HCT116 (cell line): Measurements from ENCODE around the gene CPZ.

Source experiments
- EZH2phosphoT487 ChIP-seq: fragments of 200-600 bp; IDR thresholded peaks from 2 replicates; pipeline ENCODE4 v1.6.1; 2018; ENCODE audit warnings: antibody characterized with exemption, borderline replicate concordance
- POLR2AphosphoS5 ChIP-seq: IDR thresholded peaks from 2 replicates; pipeline ENCODE4 v1.6.1; 2011; ENCODE audit warnings: mild to moderate bottlenecking, low read depth, low read length, moderate library complexity
- TF ChIP-seq, protein P1 (sequence below), 3 experiments: fragments of 200-600 bp in 1 of 3; sonication (generic) in 1 of 3; IDR thresholded peaks in 2 of 3; conservative IDR thresholded peaks in 1 of 3; 2 replicates each; pipeline ENCODE4 v1.5.1; 2012 to 2017; ENCODE audit warnings: low read depth in 2 of 3, low read length in 2 of 3, antibody characterized with exemption in 1 of 3, borderline replicate concordance in 1 of 3, control low read depth in 1 of 3, mild to moderate bottlenecking in 1 of 3, mixed read lengths in 1 of 3, mixed run types in 1 of 3, moderate library complexity in 1 of 3; ENCODE audit not compliant: insufficient read depth in 1 of 3
- TF ChIP-seq, protein P2 (sequence below): IDR thresholded peaks from 2 replicates; pipeline ENCODE4 v1.6.1; 2012; ENCODE audit warnings: low read depth

DNA sequence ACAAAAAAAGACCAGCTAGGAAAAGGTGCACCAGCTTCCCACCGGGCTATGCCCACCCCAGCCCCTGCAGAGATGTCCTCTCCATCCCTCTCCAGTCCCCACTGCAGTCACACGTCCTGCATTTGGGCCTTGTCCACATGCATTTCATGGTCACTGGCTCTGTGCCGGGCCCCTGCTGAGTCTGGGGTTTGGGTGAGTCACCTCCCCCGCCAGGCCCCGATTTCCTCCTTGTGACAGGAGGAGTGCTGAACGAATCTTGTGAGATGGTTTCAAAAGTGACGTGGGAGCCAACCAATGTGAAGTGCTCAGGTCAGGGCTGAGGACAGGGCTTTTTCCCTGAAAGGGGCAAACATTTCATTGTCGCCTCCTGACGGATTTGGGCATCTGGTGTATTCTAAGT, 7.1 kb downstream of the CPZ start:
- TF ChIP-seq, protein P1, sequence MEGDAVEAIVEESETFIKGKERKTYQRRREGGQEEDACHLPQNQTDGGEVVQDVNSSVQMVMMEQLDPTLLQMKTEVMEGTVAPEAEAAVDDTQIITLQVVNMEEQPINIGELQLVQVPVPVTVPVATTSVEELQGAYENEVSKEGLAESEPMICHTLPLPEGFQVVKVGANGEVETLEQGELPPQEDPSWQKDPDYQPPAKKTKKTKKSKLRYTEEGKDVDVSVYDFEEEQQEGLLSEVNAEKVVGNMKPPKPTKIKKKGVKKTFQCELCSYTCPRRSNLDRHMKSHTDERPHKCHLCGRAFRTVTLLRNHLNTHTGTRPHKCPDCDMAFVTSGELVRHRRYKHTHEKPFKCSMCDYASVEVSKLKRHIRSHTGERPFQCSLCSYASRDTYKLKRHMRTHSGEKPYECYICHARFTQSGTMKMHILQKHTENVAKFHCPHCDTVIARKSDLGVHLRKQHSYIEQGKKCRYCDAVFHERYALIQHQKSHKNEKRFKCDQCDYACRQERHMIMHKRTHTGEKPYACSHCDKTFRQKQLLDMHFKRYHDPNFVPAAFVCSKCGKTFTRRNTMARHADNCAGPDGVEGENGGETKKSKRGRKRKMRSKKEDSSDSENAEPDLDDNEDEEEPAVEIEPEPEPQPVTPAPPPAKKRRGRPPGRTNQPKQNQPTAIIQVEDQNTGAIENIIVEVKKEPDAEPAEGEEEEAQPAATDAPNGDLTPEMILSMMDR (IDR thresholded peaks at IDR 0.05 in 2 of 3, conservative IDR thresholded peaks at IDR 0.05 in 1 of 3; ENCODE audit: borderline replicate concordance in 1 of 3, insufficient read depth in 1 of 3, low read depth in 2 of 3, low read length in 2 of 3), result no peak
- TF ChIP-seq POLR2AphosphoS5, result peak; percentile 41; the same call in 1 of the 2 replicates
- no peak for TF ChIP-seq EZH2phosphoT487
- TF ChIP-seq, protein P2, sequence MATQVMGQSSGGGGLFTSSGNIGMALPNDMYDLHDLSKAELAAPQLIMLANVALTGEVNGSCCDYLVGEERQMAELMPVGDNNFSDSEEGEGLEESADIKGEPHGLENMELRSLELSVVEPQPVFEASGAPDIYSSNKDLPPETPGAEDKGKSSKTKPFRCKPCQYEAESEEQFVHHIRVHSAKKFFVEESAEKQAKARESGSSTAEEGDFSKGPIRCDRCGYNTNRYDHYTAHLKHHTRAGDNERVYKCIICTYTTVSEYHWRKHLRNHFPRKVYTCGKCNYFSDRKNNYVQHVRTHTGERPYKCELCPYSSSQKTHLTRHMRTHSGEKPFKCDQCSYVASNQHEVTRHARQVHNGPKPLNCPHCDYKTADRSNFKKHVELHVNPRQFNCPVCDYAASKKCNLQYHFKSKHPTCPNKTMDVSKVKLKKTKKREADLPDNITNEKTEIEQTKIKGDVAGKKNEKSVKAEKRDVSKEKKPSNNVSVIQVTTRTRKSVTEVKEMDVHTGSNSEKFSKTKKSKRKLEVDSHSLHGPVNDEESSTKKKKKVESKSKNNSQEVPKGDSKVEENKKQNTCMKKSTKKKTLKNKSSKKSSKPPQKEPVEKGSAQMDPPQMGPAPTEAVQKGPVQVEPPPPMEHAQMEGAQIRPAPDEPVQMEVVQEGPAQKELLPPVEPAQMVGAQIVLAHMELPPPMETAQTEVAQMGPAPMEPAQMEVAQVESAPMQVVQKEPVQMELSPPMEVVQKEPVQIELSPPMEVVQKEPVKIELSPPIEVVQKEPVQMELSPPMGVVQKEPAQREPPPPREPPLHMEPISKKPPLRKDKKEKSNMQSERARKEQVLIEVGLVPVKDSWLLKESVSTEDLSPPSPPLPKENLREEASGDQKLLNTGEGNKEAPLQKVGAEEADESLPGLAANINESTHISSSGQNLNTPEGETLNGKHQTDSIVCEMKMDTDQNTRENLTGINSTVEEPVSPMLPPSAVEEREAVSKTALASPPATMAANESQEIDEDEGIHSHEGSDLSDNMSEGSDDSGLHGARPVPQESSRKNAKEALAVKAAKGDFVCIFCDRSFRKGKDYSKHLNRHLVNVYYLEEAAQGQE, result no peak
